UCSD-AML1 (cell line): ENCODE measurements around the gene TIMP2.
"Not testable (repeated sequence)": the region's sequence is repeated elsewhere in the genome, so short reads cannot be mapped to it uniquely, and the experiment has no call there.

Experiments used
- DNase-seq: peaks from one replicate; lab custom pipeline; 2025; ENCODE audit not compliant: unreplicated experiment; lab: John Stamatoyannopoulos, UW

Gene TIMP2

DNA sequence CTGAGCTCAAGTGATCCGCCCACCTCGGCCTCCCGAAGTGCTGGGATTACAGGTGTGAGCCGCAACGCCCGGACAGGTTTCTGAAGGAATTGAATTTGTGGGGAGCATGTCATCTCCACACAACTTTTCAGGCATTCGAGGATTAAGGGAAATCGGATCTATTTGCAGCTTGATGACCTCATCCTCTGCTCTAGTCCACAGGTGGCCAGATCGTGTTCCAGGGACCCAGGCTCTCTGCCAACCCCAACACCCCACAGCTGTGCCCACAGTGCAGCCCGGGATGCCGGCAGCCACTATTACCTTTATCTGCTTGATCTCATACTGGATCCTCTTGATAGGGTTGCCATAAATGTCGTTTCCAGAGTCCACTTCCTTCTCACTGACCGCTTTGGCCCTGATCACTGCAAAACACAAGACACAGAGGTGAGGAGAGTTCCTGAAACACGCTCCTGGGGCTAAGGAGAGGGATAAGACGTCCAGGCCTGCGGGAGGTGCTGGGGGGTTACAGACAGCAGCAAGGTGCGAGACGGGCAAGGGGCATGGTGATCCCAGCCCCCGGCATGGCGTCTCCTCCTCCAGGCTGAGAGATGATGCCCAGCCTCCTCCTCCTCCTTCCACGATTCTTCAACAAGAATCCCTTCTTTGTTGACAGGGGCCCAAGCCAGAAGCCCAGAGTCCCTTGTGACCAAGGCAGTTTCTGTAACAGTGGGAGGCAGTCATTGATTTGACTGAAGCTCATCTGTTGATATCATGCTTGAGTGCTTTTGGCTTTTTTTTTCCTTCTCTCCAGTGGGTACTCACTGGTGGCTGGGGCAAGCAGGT, 51.5 kb downstream of the TIMP2 start:
- no peak for DNase-seq

DNA sequence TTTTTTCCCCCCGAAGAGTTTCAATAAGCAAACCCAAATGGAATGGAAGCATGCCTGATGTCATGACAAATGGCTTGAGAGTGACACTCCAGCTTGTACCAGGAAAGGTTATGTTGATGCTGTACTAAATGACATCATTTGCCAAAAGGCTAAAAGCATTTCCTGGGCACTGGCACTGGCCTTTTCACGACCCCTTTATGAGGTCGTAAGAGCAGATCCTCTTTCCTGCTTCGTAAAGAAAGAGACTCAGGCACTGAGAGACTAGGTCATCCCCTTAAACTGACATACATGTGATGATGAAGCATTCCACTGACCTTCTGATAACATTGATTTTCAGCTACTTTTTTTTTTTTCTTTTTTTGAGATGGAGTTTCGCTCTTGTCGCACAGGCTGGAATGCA, 52.7 kb downstream of the TIMP2 start:
- DNase-seq = no peak

DNA sequence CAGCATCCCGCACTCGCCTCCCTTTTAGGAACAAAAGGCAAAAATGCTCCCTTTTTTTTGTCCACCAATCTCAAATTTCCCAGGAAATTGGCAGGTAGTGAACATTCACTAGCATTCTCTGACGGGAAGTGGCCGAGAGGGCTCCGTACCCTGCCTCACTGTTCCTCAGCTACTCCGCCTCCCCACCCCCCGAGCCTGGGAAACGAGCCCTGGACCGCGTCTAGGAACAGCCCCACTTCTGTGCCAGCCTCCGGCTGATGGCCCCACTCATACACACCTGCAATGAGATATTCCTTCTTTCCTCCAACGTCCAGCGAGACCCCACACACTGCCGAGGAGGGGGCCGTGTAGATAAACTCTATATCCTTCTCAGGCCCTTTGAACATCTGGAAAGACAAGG, 54.6 kb downstream of the TIMP2 start:
- DNase-seq = no peak

DNA sequence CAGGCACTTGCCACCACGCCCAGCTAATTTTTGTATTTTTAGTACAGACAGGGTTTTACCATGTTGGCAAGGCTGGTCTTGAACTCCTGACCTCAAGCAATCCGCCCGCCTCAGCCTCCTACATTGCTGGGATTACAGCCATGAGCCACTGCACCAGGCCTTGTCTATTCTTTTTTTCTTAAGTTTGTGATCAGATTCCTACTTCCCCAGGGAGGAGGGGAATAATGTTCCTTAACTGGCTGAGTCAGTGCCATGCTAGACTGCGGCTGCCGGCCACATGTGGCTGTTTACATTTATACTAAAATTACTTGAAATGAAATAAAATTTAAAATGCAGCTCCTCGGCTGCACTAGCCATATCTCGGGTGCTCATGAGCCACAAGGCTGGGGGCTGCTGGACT, 56.8 kb downstream of the TIMP2 start:
- no peak for DNase-seq

- not testable (repeated sequence) for DNase-seq
These were observed 58.1 kb downstream of the TIMP2 start for GRCh38 chr17:78867046-78867445.

GRCh38 chr17:78865682-78866390, 59.4 kb downstream of the TIMP2 start:
- peak; percentile 78 for DNase-seq

DNA sequence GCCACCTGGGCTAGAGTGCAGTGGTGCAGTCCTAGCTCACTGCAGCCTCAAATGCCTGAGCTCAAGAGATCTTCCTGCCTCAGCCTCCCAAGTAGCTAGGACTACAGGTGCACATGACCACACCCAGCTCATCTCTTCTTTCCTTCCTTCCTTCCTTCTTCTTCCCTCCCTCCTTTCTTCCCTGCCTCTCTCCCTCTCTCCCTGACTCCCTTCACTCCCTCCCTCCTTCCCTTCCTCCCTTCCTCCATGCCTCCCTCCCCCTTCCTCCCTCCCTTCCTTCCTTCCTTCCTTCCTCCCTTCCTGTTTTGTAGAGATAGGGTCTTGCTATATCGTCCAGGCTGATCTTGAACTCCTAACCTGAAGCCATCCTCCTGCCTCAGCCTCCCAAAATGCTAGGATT, 61.1 kb downstream of the TIMP2 start:
- DNase-seq = no peak

DNA sequence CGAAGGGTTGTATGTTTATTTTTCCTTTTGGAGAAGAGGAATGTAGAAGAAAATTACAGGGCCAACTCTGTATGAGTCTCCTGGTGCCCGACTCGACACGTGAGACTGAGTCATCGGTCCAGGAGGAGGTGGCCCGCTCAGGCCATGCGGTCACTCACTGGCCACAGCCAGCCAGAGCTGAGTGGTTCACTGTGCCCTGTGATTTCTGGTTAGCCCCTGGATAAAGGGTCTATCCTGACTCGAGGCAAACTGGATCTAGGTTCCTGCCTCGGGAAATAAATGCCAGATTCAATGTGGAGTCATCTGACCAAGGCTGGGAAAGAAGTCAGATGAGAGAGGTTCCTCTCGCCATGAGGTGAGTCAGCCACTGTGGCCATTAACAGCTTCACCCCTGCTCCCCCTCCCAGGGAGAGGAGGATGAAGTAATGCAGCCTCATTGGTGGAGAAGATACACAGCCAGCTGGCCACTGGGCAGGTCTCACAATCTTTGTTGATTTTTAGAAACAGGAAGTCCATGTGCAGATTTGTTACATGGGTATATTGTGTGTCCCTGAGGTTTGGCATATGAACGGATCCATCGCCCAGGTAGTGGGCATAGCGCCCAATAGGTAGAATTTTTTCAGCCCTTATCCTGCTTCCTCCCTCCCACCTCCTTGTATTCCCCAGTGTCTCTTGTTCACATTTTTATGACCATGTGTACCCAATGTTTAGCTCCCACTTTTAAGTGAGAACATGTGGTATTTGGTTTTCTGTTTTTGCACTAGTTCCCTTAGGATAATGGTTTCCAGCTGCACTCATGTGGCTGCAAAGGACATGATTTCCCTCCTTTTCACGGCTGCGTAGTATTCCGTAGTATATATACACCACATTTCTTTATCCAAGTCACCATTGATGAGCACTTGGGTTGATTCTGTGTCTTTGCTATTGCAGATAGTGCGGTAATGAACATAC, 62.8 kb downstream of the TIMP2 start:
- DNase-seq = no peak

DNA sequence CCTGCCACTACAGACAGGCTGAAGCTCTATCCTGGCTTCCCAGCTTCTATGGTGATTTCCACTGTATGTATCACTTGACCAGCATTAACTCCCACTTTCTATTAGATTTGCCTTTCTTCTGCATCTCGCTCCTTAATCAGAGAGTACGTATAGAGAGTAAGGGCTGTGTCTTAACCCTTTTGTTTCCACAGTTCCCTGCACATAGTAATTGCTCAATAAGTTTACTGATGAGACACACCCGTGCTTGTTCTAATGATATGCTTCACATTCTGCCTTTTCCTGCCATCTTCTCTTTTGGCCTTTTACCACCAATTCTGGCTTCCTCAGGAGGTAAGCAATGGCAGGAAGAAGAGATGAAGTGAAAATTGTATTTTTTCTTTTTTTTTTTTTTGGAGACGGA, 64.0 kb downstream of the TIMP2 start:
- no peak for DNase-seq

DNA sequence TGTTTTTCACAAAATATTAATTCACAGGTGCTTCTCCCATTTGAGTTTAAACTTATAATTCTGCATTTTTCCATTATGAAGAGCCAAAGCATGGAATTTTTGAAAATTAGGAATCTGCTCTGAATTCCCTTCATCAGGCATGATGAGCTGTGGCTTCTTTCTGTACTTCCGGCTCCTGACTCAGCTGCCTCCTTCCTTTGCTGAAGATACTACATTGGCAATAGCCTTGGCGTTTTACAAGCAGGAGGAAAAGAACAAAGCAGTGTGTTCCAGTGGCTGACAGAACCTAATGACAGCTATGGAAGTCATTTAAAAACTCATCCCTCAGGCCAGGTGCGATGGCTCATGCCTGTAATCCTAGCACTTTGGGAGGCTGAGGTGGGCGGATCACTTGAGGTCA, 66.1 kb downstream of the TIMP2 start:
- DNase-seq = no peak

GRCh38 chr17:78857266-78857665, 67.9 kb downstream of the TIMP2 start:
- DNase-seq = no peak

- DNase-seq = no peak
These were observed 69.5 kb downstream of the TIMP2 start for GRCh38 chr17:78855561-78856165.

DNA sequence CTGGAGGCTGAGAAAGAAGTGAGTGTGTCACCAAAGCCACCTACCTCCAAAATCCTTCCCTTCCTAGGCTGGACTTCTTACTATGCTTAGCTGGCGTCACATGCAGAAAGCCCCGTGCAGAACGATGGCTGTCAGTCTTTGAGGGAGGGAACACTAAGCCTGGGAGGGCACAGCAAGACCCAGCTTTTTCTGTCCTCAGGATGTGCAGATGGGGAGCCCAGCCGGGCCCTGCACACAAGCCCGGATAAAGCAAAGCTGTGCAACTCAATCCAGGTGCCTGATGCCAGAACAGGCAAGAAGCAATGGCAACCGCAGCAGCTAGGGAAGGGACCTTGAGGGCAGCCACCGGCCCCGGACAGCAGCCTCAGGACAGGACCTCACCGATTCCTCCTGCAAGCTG, 70.7 kb downstream of the TIMP2 start:
- DNase-seq = no peak

DNA sequence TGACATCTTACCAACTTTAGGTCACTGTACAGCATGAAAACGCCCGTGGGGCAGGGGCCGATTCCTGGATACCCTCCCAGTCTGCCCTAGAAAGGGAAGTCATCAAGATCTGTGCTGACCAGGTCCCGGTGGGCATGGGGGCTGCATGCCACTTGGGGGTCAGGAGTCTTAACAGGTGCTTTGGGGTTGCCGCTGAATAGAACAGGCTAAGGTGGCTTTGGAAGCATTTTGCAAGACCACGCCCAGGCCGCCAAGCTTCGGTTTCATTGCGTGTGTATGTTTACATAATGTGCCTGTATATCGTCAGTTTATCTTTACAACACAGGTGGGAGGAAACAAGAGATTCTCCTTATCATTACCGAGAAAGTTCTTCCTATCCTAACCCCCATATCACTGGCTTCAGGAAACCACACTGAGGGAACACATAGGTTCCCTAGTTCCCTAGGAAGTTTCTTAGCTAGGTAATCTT, 71.2 kb downstream of the TIMP2 start:
- DNase-seq = no peak

- DNase-seq = no peak
These were observed 72.5 kb downstream of the TIMP2 start for GRCh38 chr17:78852709-78853121.

GRCh38 chr17:78849026-78849425, 76.2 kb downstream of the TIMP2 start:
- DNase-seq = no peak

GRCh38 chr17:78847052-78847451, 78.1 kb downstream of the TIMP2 start:
- no peak for DNase-seq

GRCh38 chr17:78844301-78845005, 80.7 kb downstream of the TIMP2 start:
- no peak for DNase-seq

GRCh38 chr17:78842881-78843565, 82.2 kb downstream of the TIMP2 start:
- peak; percentile 52 for DNase-seq
